Smooth muscle cell (in vitro differentiated cells): ENCODE data around the gene FAM83D. TPM values are rescaled to one million over a fixed set of nuclear protein-coding genes. Genes with fewer than 3 reads are reported as not detected.
"Not testable (repeated sequence)": the region's sequence is repeated elsewhere in the genome, so short reads cannot be mapped to it uniquely, and the experiment has no call there.

Source experiments
- DNase-seq: peaks from one replicate; lab custom pipeline; 2025; ENCODE audit not compliant: unreplicated experiment; lab: John Stamatoyannopoulos, UW
- H2AFZ ChIP-seq: fragments of 200-600 bp; sonication (generic); 2 replicates; pipeline ENCODE4 v1.6.0; 2016; ENCODE audit warnings: antibody characterized with exemption, low read depth, mild to moderate bottlenecking
- H3F3A ChIP-seq: fragments of 200-600 bp; sonication (generic); 2 replicates; pipeline ENCODE4 v1.6.0; 2017; ENCODE audit warnings: antibody characterized with exemption, low read depth
- H3K27ac ChIP-seq: fragments of 200-600 bp; sonication (generic); 2 replicates; pipeline ENCODE4 v1.5.1; 2016; ENCODE audit warnings: low read depth, mild to moderate bottlenecking
- H3K27me3 ChIP-seq: fragments of 200-600 bp; sonication (generic); 2 replicates; pipeline ENCODE4 v1.6.1; 2016; ENCODE audit warnings: low read depth, mild to moderate bottlenecking
- H3K36me3 ChIP-seq: fragments of 200-600 bp; sonication (generic); 2 replicates; pipeline ENCODE4 v1.5.1; 2016; ENCODE audit warnings: low read depth
- H3K4me1 ChIP-seq: fragments of 200-600 bp; sonication (generic); 2 replicates; pipeline ENCODE4 v1.5.1; 2016; ENCODE audit warnings: low read depth
- H3K4me2 ChIP-seq: fragments of 200-600 bp; sonication (generic); 2 replicates; pipeline ENCODE4 v1.6.0; 2016; ENCODE audit warnings: mild to moderate bottlenecking
- H3K4me3 ChIP-seq: fragments of 200-600 bp; sonication (generic); 2 replicates; pipeline ENCODE4 v1.5.1; 2016; ENCODE audit warnings: mild to moderate bottlenecking
- H3K79me2 ChIP-seq: fragments of 200-600 bp; sonication (generic); 2 replicates; pipeline ENCODE4 v1.6.0; 2016; ENCODE audit warnings: low read depth, mild to moderate bottlenecking
- H3K9ac ChIP-seq: fragments of 200-600 bp; sonication (generic); 2 replicates; pipeline ENCODE4 v1.6.0; 2016; ENCODE audit warnings: low read depth
- H3K9me3 ChIP-seq: fragments of 200-600 bp; sonication (generic); replicated peaks from 2 replicates; pipeline ENCODE4 v1.5.1; 2016; ENCODE audit warnings: low read depth
- H4K20me1 ChIP-seq: fragments of 200-600 bp; sonication (generic); 2 replicates; pipeline ENCODE4 v1.6.0; 2016; ENCODE audit warnings: low read depth
- CTCF ChIP-seq: fragments of 200-600 bp; sonication (generic); IDR thresholded peaks from 2 replicates; pipeline ENCODE4 v1.5.1; 2017; ENCODE audit warnings: borderline replicate concordance, mild to moderate bottlenecking, antibody characterized with exemption; ENCODE audit not compliant: insufficient read depth, poor library complexity, severe bottlenecking
- WGBS: methylation state at CpG from one replicate; pipeline ENCODE4 v1.1.7; 2016; ENCODE audit warnings: low lambda C conversion rate; 5-methylcytosine and 5-hydroxymethylcytosine counted together
- polyA plus RNA-seq: library from polyadenylated mRNA; unstranded; fragments of >200 nt; fragmentation: Nextera tagmentation; extraction: Ambion mirVana; gene quantifications from 2 replicates; pipeline ENCODE4 v1.2.1, GENCODE V29; 2016
- total RNA-seq: library from RNA; depleted of rRNA; stranded (reverse); fragments of >200 nt; gene quantifications from 2 replicates; pipeline ENCODE4 v1.2.3, GENCODE V29; 2014

Gene FAM83D
- total and polyA plus RNA-seq, 2 experiments from 2014 or later, result 5.7 to 10.7 TPM

GRCh38 chr20:38957235-38957876 lies 31.1 kb downstream of the FAM83D start:
- Histone ChIP-seq H3K79me2 (no peaks in the 10 kb centered on the region), H3K9ac (no peak overlapping the region), H4K20me1 (no peaks in the 10 kb centered on the region), H3K27me3 (no peaks in the 10 kb centered on the region), H3K9me3 (no peaks in the 10 kb centered on the region), H3F3A (no peaks in the 10 kb centered on the region), H3K4me2 (no peak overlapping the region), H2AFZ (no peak overlapping the region), H3K4me3 (no peak overlapping the region), H3K27ac (no peak overlapping the region), H3K4me1 (peaks cover 6% of the 10 kb centered on the region), H3K36me3 (no peaks in the 10 kb centered on the region)
- no peak for DNase-seq
- no peak for TF ChIP-seq CTCF
- WGBS, result 93% methylated on average over 5 of the region's 5 CpGs

GRCh38 chr20:38957915-38958485 lies 31.8 kb downstream of the FAM83D start:
- no peak for DNase-seq
- no peak overlapping the region for H3K4me2 ChIP-seq
- WGBS, result 91% methylated on average over 8 of the region's 8 CpGs

GRCh38 chr20:38960187-38960687 lies 34.0 kb downstream of the FAM83D start:
- not testable (repeated sequence) for H3K9me3 ChIP-seq, H4K20me1 ChIP-seq

More at GRCh38 chr20:38957915-38958485, 31.8 kb downstream of the FAM83D start:
- Histone ChIP-seq H3K79me2 (peaks cover 3% of the 10 kb centered on the region), H3F3A (no peaks in the 10 kb centered on the region), H3K27me3 (no peaks in the 10 kb centered on the region), H4K20me1 (no peaks in the 10 kb centered on the region), H3K9ac (no peak overlapping the region), H3K27ac (no peak overlapping the region), H3K9me3 (no peaks in the 10 kb centered on the region), H3K4me3 (no peak overlapping the region), H3K4me1 (peaks cover 8% of the 10 kb centered on the region), H2AFZ (no peak overlapping the region), H3K36me3 (no peaks in the 10 kb centered on the region)
- no peak for TF ChIP-seq CTCF

GRCh38 chr20:38961530-38962043 lies 35.4 kb downstream of the FAM83D start:
- H3K4me2 ChIP-seq, result peak overlapping the region; percentile 97
- no peak for TF ChIP-seq CTCF
- peak overlapping the region; percentile 87 for H3K4me3 ChIP-seq
- H3K27ac ChIP-seq, result peak overlapping the region; percentile 46
- peak overlapping the region; percentile 99 for H2AFZ ChIP-seq
- peaks cover 13% of the 10 kb centered on the region for H3K4me1 ChIP-seq
- no peaks in the 10 kb centered on the region for H3F3A ChIP-seq
- no peaks in the 10 kb centered on the region for H3K9me3 ChIP-seq
- H4K20me1 ChIP-seq, result no peaks in the 10 kb centered on the region
- no peaks in the 10 kb centered on the region for H3K36me3 ChIP-seq
- H3K79me2 ChIP-seq, result peaks cover 26% of the 10 kb centered on the region
- WGBS, result 15% methylated on average over 16 of the region's 16 CpGs
- DNase-seq, result no peak
- H3K9ac ChIP-seq, result peak overlapping the region; percentile 65
- no peaks in the 10 kb centered on the region for H3K27me3 ChIP-seq

More at GRCh38 chr20:38960187-38960687, 34.0 kb downstream of the FAM83D start:
- DNase-seq, H3F3A ChIP-seq, H3K27me3 ChIP-seq, H3K9ac ChIP-seq, H3K27ac ChIP-seq, H2AFZ ChIP-seq, H3K4me3 ChIP-seq, H3K36me3 ChIP-seq, H3K4me2 ChIP-seq: not testable (repeated sequence)
- Histone ChIP-seq H3K79me2 (peaks cover 25% of the 10 kb centered on the region), H3K4me1 (peaks cover 13% of the 10 kb centered on the region)
- WGBS, result 84% methylated on average over 9 of the region's 9 CpGs
